T-helper 22 cell (primary cell): ENCODE results near the gene ETV4.

Experiments used
- DNase-seq: peaks from one replicate; pipeline ENCODE4 v3.0.0-alpha.2; 2020; ENCODE audit warnings: low read depth

Gene ETV4

DNA sequence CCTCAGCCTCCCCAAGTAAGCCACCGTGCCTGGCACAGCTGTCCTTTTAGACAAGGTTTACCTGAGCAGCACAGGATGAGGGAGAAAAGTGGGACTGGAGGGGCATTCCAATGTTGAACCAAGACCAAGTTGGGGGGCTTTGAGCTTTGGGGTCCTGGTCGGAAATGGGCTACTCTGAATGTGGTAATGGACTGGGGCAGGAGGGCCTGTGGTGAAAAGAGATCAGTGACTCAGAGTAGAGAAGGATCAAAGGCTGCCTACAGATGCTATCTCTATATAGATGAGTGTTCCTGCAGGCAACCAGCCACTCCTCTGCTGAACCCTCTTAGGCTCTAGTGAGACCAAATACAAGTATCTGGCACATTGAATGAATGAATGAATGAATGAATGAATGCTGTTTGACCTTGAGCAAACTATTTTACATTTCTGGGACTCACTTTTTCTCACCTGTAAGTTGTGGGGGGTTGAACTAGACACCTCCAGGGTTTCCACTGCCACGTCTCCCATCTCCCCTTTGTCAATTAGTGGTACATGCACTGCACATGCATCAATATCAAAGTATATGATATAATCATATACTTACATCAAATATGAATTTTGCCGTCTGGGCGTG lies 26.3 kb upstream of the ETV4 start:
- DNase-seq = no peak

DNA sequence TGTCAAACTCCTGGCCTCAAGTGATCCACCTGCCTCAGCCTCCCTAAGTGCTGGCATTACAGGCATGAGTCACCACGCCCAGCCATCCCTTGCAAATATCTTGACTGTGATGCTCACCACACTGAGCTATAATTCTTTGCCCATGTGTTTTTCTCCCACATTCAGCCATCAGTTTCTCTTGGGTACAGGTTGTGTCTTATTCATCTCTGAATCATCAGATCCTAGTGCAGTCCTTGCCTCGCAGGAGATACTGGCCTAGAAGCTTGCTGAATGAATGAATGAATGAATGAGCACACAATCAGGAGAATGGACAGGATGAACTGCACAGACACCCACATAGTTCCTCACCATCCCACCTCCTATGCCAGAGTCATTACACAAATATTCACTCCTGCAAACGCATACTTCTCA lies 24.4 kb upstream of the ETV4 start:
- no peak for DNase-seq

DNA sequence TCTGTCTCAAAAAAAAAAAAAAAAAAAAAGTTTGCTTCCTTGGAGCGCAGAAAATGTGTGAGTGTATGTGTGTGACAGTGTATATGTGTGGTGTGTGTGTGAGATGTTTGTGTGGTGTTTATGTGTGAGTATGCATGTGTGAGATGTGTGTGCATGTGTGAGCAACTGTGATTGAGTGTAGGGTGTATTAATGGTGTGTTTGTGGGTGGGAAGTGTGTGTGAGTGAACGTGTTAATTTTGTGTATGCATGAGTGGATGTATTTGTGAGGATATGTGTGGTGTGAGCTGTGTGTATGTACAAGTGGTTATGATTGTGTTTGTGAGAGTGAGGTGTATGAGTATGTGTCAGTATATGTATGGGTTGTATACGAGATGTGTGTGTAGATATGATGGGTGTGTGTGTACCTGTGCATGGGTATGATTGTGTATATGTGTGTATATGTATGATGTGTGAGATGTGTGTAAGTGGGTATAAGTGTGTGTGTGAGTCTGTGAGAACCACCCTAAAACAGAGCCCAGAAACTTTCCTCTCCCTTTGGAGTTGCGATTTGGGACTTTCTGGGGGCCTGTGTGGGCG lies 22.5 kb upstream of the ETV4 start:
- no peak for DNase-seq

DNA sequence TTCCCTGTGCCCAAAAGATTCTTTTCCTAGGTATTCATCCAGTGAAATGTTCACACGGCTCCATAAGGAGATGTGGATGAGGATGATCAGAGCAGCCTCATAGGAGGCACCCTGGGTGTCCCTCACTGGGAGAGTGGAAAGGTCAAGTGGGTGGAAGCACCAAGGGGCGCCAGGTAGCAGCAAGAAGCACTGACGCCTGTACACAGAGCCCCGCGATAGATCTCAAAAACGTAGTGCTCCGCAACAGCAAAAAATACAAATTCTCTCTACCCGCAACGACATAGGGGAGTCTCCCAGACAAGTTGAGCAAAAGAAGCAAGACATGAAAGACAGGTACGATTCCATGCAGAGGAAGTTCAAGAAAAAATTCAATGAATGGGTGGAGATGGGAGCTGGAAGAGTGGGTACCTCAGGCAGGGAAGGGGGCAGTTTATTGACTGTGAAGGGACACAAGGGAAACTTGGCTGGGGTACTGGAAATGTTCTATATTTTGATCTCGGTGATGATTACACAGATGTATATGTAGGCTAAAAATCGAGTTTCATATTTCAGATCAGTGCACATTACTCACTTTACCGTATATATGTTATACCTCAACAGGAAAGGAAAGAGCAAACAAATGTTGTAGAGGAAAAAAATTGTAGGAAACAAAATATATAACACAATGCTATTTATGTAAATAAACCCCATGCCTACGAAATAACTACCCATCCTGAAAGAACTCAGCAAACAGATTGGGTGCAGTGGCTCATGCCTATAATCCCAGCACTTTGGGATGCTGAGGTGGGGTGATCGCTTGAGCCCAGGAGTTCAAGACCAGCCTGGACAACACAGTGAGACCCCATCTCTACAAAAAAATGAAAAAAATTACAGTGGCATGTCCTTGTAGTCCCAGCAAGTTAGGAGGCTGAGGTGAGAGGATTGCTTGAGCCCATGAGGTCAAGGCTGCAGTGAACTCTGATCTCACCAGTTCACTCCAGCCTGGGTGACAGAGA lies 17.8 kb upstream of the ETV4 start:
- DNase-seq = no peak

- no peak for DNase-seq
Observed at GRCh38 chr17:43562679-43563599, 16.8 kb upstream of the ETV4 start.

- no peak for DNase-seq
Observed at GRCh38 chr17:43560461-43561427, 14.6 kb upstream of the ETV4 start.

- DNase-seq = no peak
Observed at GRCh38 chr17:43559161-43559816, 13.1 kb upstream of the ETV4 start.

GRCh38 chr17:43558805-43559160 lies 12.6 kb upstream of the ETV4 start:
- DNase-seq = no peak

- no peak for DNase-seq
Observed at GRCh38 chr17:43556292-43556691, 10.2 kb upstream of the ETV4 start.

- no peak for DNase-seq
Observed at GRCh38 chr17:43554857-43555256, 8.7 kb upstream of the ETV4 start.

DNA sequence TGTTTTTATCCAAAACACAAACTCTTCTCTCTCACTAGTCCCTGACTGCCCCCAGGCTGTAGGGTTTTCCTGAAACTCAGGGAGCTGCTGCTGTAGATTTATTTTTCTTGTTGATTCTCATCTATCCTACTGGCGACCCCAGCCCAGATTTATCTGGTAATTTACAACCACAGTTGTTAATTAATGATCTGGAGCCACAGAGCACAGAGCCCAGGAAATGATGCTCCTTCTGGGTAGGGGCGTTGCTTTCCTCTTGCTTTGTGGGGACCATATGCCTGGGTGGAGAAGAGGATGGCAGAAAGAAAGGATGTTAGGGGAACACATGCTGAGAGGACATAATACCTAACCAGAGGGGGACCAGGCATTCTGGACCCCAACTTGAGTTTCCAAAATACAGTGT lies 7.4 kb upstream of the ETV4 start:
- no peak for DNase-seq

DNA sequence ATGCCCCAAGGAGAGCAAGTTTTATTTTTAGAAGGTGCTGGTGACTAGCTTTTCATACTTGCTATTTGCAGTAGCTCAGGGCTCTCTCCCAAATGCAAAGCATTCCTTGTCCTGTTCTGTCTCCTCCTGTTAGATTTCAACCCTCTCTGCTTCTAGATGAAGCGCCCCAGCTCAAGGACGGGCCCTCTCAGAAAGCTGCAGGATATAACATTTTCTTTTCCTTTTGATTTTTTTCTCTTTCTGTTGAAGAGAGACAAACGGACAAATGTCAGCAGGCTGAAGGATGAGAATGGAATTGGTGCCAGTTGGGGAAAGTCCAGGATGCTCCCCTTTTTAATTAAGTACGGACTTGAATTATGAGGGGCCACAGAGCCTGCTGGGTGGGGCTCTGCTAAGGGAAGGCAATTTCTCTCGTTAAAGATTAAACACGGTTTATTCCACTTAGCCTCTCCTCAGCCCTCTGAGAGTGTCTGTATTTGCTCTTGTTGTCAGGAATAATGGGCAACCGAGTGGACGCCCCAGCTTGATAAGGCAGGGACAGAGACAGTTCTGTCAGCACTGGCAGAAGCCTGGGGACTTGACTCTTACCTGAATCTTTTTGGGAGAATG lies 6.2 kb upstream of the ETV4 start:
- no peak for DNase-seq

DNA sequence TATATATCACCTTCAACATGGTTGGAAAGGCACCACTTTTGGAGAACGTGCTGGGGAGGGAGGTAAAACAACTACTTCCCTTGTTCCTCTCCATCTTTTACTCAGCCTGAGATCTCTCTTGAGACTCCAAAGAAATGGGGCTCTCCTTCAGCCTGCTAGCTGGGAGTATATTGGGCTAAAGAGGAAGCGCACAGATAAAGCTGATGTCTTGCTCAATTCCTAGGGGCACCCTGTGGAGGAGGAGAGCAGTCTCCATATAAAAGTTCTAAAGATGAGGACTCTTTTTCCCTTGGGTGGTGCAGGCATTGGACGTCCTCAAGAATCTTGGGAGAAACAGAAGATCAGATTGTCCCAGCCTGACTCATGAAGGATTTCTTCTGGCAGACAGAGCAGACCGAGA lies 4.6 kb upstream of the ETV4 start:
- no peak for DNase-seq

DNA sequence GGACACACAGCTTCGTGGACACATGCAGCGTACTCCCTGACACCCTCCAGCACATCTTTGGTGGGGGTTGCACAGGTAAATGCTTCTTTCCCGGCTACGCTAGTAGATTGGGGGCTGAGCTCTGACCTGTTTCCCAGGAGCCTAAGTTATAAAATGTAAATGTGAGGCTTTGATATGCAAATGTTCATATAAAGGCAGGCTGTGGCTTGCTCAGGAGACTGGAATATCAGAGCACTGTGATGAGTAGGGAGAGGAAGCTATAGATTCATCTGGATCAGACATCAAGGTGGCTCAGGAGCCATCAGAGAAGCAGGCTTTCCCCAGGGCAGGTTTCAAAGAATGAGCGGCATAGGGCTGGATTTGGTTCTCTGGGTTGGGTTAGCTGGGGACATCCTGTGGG lies 3.4 kb upstream of the ETV4 start:
- DNase-seq = no peak

DNA sequence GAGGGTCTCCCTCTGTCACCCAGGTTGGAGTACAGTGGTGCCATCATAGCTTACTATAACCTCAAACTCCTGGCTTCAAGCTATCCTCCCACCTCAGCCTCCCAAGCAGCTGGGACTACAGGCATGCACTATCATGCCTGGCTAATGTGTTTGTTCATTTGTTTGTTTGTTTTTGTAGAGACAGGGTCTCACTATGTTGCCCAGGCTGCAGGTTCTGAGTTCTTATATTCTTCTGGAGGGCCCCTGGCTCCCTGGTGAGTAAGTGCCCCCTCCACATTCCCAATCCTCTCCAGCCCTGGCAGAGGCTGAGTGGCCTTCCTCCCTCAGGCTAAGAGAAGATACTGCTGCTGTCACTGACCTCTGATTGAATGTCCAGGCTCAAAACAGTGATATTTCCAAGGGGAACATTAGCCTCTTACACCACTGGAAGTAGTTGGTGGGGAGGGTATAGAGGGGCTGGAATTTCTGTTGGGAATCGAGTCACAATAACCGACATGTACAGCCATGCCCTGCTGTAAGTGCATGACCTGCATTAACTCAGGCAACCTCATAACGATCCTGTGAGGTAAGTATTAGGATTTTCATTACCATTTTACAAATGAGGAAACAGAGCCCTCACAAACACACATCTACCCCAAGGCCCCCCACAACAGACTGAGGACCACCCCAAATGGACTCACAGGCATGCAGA lies 2.7 kb upstream of the ETV4 start:
- no peak for DNase-seq

DNA sequence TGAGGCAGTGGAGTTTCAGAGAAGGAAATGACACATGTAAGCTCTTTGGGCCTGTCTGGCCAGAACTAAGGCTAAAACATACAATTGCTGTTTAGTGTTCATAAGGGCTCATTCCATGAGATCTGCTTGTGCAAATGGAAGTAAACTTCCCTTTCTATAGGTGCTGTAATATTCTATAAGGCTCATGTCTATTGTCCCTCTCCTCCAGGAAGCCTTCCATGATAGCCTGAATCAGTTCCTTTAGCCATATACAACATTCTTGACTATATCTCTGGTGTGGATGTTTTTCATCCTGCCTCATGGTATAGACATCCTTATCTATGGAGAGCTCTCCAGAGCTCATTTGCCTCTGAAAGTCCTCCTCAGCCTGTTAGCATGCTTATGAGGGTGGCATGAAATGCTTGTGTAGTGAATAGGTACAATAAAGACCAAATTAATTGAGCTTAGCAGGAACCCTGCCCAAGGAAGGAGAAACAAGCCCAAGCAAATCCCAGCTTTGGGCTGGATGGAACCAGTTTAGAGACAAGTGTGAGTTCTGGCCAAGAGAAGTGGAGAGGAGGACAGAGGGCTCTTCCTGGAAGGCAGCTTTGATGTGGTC lies 1.6 kb upstream of the ETV4 start:
- no peak for DNase-seq

GRCh38 chr17:43547189-43547550 lies 1.0 kb upstream of the ETV4 start:
- DNase-seq = no peak

DNA sequence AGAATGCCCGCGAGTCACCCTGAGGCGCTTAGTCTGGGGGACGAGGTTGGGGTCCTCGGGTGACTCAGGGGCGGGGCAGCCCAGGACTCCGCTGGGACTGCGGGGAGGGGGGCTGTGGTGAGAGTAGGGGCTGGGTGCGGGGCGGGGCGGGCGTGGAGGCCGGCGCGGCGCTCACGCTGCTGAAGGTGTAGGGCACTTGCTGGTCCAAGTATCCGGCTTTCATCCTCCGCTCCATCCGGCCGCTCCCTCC lies 832 bp downstream of the ETV4 start:
- peak; percentile 11 for DNase-seq
